GM18526 (cell line): ENCODE measurements around the gene ZDBF2.

ENCODE experiments used
- POLR2A ChIP-seq: IDR thresholded peaks from 3 replicates; pipeline ENCODE4 v1.6.1; 2011; ENCODE audit not compliant: insufficient read length; ENCODE audit errors: extremely low read depth

Gene ZDBF2

GRCh38 chr2:206274434-206275311, at the start of gene ZDBF2:
ZDBF2 (plus strand) TSS chr2:206274663; CDS start chr2:206281850, 7,187 bp downstream.
- TF ChIP-seq POLR2A: peak; percentile 33

GRCh38 chr2:206225435-206226232, 48.8 kb upstream of the ZDBF2 start:
- no peak for TF ChIP-seq POLR2A

GRCh38 chr2:206229642-206230041, 44.8 kb upstream of the ZDBF2 start:
- no peak for TF ChIP-seq POLR2A

- no peak for TF ChIP-seq POLR2A
Observed at GRCh38 chr2:206230060-206230762, 44.3 kb upstream of the ZDBF2 start.

- TF ChIP-seq POLR2A: no peak
Observed at GRCh38 chr2:206231669-206232286, 42.7 kb upstream of the ZDBF2 start.

GRCh38 chr2:206232287-206233035, 42.0 kb upstream of the ZDBF2 start:
- TF ChIP-seq POLR2A: no peak

DNA sequence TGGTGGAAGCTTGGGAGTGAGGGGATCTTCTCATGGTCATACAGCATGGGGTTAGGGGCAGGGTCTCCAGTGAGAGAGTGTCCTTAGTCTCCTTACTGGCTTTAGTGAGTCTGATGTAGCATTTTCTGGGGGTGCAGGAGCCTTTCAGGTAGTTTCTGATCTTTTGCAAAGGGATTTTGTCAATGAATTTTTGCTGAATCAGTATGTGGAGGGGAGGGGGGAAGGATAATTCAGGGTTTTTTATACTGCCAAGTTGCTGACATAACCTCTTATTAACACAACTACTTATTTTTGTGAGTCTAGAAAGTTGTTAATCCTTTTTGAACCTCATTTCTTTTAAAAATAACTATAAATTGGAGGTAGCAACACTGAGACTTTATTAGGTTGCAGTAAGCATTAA, 35.3 kb upstream of the ZDBF2 start:
- no peak for TF ChIP-seq POLR2A

DNA sequence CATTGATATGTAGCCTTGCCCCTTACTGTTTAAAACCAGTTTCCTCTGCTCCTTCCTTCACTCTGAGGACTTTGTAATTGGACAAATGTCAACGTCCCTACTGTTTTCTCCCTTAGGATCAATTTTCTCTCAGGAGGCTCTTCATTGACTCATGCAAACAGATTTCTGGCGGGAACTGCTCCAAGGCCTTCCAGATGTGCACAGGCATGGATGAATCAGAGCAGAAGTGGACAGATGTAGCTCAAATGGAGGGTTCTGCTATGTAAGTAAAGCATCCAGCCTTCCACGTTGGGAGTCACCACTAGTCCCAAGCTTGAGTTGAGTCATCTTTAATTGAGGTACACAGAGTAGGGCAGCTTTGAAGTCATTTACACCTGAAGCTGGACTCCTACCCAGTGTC, 34.1 kb upstream of the ZDBF2 start:
- no peak for TF ChIP-seq POLR2A

DNA sequence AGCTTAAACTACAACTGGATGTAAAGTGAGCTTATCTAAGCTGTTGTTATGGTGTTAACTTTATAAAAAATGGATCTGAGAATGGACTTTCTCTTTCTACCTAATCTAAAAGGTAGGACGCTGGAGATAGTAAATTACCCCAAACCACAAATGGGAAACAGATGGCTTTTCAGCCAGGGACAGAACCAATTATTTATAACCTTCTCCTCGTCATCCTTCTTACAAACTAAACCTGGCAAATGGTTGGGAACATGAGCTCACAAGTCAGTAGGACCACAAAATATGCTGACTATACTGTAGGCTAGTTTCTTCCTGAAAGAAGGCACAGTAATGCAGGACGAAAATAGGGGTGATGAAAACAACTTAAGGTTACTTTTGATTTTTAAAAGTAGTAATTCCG, 32.7 kb upstream of the ZDBF2 start:
- no peak for TF ChIP-seq POLR2A

- TF ChIP-seq POLR2A: no peak
Observed at GRCh38 chr2:206245265-206245672, 29.2 kb upstream of the ZDBF2 start.

GRCh38 chr2:206250041-206250897, 24.2 kb upstream of the ZDBF2 start:
- TF ChIP-seq POLR2A: no peak

DNA sequence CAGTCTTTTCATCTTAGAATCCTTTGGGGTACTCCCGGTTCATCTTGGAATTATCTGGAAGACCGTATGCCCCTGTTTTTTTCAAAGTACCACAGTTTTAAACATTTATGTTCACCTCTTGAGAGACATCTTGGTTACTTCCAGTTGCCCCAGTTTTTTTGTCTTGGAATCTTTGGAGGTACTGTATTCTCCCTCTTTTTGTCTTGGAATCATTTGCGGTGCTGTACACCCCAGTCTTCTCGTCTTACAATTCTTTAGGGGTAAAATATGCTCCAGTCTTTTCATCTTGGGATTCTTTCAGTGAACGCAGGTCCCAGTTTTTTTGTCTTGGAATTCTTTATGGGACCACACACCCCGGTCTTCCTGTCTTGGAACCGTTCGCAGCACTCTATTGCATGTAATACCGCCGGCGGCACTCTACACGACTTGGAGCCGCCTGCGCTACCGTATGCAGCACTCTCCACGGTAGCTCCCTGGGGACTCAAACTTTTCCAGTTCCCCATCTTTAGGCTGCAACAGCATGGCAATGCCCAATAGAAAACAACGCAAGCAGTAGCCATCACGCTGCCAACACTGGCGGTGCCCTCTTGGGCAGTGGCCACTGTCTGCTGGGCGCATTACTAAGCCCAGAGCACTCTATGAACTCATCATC, 21.2 kb upstream of the ZDBF2 start:
- TF ChIP-seq POLR2A: no peak

- TF ChIP-seq POLR2A: no peak
Observed at GRCh38 chr2:206253777-206254166, 20.7 kb upstream of the ZDBF2 start.
